HTERT RPE-1 (cell line): ENCODE measurements around the gene MAP1B.

Experiments used
- in situ Hi-C: fragments of 300-500 bp; cut with MboI; formaldehyde crosslinking; loops from 4 replicates; pipeline ENCODE4 v1.14.3; 2020; ENCODE audit warnings: low sequenced_read_pairs

MAP1B gene

GRCh38 chr5:72129725-72130124, 22.4 kb downstream of the MAP1B start:
- in situ Hi-C loops = no loop called here

DNA sequence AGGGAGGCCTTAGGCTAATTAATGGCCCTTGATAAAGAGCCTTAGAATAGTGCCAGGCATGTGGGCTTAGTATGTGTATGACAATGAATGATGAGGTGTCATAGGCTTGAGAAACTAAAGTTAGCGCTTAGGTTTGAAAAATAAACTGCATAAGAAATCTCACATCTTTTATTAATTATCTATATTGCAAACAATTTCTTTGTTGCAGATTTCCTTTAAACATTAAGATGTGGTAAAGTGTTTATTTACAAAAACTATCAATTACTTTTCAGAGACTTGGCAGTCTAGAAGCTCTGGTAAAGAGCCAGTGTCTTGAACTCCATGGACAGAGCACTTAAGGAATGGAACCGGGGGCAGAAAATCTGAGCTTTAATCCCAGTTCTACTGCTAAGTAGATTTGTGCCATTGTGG, 23.1 kb downstream of the MAP1B start:
- in situ Hi-C loops = no loop called here

DNA sequence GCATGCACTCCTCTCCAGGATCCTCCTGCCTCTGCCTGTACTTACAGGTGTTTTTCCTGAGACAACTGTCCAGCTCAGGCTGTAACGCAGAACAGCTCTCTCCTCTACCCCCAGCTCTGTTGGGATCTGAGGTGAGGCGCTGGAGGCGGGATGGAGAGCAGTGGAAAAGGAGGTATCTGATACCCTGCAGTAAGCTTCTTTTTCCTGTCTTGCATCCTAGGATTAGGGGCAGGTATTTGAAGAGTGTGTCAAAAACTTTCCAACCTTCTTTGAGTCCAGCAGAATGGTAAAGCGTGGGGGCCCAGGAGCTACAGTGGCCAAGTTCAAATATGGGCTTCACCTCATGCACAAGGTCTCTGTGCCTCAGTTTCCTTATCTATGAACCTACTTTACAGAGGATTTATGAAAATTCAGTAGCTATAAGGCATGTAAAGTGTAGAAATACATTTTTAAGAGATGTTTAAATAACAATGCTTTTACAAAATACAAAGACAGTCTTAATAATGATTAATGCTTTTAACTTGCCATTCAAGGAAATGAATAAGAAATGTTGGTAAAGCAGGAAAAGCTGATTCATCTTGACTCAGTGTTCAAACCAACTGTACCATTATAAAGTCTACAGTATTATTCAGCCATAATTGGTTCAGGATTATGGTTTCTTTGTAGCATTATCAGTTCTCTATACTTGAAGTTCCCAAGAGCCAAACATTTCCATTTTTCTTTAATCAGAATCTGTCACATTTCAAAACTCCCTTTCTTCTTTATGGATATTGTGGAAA, 26.1 kb downstream of the MAP1B start:
- in situ Hi-C loops = no loop called here

- in situ Hi-C loops = no loop called here
Measured at GRCh38 chr5:72134226-72134899, 27.1 kb downstream of the MAP1B start.

GRCh38 chr5:72137826-72138409, 30.6 kb downstream of the MAP1B start:
- in situ Hi-C loops = no loop called here

DNA sequence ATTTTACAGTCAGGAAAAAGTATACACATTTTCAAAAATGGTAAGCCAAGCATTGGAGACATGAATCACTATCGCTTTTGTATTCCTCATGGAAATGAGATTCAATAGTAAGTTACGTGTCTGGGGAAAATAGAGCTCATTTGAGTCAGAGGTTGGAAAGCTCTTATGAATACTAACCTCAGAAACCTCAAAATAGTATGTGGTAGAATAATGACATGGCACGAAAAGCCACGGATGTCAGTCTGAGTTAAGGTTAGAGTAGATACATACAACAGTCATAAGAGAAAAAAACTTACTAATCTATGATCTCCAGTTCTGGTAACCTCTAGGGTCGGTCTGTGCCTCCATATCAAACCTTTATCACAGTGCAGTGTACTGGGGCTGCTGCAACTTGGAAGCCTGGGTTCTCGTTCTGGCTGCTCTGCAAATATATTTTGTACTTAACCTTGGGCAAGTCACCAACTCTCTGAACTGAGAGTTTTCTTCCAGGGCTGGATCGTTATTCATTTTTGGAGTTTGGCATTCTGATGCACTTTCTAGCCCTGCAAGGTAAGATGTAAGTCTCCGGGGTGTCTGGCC, 31.8 kb downstream of the MAP1B start:
- in situ Hi-C loops = no loop called here

GRCh38 chr5:72140711-72141110, 33.4 kb downstream of the MAP1B start:
- in situ Hi-C loops = no loop called here

DNA sequence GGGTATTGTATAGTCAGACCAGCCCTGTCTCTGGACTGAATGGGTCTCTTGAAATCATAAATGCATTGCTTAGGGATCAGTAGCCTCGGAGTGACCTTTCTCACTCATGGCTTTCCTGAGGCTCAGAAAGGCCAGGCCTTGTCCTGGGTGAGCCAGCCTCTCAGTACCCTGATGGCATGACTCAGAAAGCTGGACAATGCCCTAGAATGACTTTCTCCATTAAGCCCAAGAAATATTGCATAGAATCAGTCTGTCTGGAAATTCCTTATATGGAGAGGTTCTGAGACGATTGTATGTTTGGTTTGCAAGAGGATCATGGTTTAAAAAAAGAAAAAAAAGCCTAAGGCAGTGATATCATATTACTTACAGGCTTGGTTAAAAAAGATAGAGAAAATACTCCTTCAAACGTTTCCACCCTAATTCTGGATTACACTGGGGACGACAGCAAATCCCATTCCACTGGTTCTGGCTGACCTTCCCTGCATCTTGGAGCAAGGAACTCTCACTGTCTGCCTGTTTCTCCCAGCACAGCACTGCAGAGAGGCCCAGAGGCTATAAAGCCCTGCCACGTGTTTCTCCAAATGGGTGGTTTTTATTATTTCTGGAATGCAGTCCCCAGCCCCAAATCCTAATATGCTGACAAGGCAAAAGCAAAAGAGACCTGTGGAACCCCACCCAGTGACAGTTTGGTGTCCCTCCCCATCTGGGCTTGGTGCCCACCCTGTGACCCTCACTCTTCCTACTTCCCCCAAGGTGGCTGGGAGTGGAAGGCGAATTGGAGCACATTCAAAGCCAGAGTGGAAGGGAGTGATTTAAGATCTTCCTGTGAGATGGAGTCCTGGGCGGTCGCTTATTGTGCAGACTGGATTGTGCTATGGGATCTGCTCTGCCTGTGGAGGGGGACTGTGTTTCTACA, 34.4 kb downstream of the MAP1B start:
- in situ Hi-C loops = no loop called here

DNA sequence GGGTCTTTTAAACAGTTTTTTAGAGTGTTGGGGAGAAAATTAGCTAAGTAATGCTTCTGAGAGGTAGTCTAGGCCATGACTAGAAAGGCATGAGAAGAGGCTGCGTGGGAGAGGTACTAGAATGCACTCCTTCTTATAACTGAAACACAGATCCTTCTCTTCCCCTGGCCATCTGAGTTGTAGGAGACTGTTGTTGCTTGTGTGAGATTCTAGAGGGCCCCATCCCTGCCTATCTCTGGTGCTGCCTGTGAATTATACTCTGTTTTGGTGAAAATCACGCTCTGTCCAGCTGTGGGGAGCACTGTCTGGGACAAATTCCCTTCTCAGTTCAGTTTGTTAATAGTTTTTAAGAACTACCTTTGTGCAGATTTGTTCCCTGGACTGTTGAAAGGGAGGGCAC, 37.5 kb downstream of the MAP1B start:
- in situ Hi-C loops = no loop called here

DNA sequence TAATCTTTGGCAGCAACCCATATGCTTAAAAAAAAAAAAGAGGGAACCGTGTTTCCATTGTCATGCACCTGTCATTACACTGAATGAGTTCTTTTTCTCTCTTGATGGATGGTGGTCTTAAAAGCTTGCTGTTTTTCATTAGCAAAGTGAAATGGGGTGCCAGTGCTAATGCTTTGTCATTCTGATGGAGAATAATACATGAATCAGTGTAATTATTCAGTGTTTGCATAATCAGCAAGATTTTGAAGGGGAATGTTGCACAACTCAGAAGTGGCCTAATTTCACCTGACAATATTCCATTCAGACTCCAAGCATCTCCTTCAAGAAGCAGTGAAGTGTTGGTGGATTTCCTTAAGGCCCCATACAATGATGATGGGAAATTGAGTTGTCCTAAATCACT, 38.1 kb downstream of the MAP1B start:
- in situ Hi-C loops = no loop called here

GRCh38 chr5:72146056-72146455, 38.8 kb downstream of the MAP1B start:
- in situ Hi-C loops = no loop called here

- in situ Hi-C loops = no loop called here
Measured at GRCh38 chr5:72147569-72147968, 40.3 kb downstream of the MAP1B start.

GRCh38 chr5:72149742-72150141, 42.5 kb downstream of the MAP1B start:
- in situ Hi-C loops = no loop called here

GRCh38 chr5:72151169-72151568, 43.9 kb downstream of the MAP1B start:
- in situ Hi-C loops = no loop called here

- in situ Hi-C loops = no loop called here
Measured at GRCh38 chr5:72151646-72152045, 44.4 kb downstream of the MAP1B start.

DNA sequence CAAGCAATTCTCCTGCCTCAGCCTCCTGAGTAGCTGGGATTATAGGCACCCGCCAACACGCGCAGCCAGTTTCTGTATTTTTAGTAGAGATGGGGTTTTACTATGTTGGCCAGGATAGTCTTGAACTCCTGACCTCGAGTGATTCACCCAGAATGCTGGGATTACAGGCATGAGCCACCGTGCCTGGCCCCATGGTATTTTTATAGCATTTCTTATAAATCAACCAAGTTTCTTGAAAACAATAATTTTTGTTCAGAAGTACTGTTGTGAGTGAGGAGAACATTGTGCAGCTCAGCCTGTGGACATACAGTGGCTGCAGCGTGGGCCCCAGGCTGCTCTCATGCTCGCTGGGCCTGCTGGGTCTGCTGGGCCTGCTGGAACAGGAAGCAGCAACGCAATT, 45.3 kb downstream of the MAP1B start:
- in situ Hi-C loops = no loop called here

DNA sequence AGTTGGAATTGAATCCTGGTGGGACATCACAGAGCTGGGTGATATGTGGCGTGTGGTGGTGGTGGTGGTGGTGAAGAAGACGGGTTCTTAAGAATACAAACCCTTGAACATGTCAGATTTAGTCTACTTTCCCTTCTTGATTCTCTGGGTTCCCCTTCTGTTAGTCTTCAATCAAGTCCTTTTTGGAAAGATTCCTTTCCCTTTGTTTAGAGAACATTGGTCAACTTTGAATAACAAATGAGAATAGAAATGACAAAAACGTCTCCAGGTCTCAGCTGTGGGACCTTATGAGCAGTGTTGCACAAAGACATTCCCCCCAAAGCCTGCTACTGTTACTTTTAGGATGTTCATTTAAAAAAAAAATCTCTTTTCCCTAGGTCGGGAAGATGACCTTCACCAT, 46.3 kb downstream of the MAP1B start:
- in situ Hi-C loops = no loop called here

GRCh38 chr5:72154076-72154756, 46.9 kb downstream of the MAP1B start:
- in situ Hi-C loops = no loop called here

DNA sequence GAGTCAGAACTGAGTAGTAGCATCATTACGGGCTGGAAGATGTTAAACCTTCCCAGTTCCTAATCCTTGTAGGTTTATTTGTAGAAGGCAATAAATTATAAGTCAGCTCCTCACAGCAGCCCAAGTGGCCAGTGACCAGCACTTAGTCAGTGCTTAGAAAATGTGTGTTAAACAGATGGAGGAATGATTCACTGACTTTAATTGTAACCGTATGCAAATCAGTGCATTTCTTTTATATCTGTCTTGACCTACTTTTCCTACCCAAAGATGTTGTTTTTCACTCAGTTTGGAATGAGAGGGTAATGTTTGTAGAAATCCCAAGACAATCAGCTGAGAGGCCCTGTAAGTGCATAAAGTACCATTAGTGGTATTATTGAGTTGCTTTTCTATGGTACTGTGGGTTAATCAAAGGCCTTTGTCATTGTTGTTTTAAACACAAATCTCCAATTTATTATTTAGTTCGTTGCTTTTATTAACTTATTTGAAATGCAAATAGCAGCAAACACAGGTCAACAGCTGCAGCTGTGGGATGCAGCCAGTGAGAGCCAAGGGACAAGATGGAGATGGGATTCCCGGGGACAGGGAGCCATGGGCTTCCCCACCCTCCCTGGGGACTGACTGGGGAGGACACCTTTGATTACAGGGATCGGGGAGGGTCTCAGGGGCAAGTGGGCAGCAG, 49.8 kb downstream of the MAP1B start:
- in situ Hi-C loops = no loop called here

DNA sequence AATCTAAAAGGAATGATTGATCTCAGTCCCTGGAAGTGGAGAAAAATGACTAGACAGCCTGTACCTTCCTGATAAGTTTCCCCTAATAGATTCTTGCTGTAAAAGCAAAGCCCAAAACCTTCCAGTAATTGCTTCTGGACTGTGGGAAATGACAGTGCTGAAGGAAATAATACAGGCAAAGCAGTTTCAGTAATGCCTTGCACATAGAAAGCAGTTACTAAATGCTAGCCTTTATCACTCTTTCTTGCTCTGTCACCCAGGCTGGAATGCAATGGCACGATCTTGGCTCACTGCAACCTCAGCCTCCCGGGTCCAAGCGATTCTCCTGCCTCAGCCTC, 50.3 kb downstream of the MAP1B start:
- in situ Hi-C loops = no loop called here
